T-helper 2 cell (primary cell): ENCODE measurements around the gene SYAP1.
"Not testable (repeated sequence)": the region's sequence is repeated elsewhere in the genome, so short reads cannot be mapped to it uniquely, and the experiment has no call there.

Source experiments
- DNase-seq, 5 experiments: peaks; one replicate each; pipeline versions ENCODE4 v3.0.0 to v3.0.0-alpha.2; 2012 to 2022
- total RNA-seq, 2 donors: gene quantifications; one replicate each; lab custom pipeline; 2026; lab: John Stamatoyannopoulos, UW

SYAP1 gene, protein sequence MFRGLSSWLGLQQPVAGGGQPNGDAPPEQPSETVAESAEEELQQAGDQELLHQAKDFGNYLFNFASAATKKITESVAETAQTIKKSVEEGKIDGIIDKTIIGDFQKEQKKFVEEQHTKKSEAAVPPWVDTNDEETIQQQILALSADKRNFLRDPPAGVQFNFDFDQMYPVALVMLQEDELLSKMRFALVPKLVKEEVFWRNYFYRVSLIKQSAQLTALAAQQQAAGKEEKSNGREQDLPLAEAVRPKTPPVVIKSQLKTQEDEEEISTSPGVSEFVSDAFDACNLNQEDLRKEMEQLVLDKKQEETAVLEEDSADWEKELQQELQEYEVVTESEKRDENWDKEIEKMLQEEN
- 73.1 to 208 reads per million in 2 donors for total RNA-seq

DNA sequence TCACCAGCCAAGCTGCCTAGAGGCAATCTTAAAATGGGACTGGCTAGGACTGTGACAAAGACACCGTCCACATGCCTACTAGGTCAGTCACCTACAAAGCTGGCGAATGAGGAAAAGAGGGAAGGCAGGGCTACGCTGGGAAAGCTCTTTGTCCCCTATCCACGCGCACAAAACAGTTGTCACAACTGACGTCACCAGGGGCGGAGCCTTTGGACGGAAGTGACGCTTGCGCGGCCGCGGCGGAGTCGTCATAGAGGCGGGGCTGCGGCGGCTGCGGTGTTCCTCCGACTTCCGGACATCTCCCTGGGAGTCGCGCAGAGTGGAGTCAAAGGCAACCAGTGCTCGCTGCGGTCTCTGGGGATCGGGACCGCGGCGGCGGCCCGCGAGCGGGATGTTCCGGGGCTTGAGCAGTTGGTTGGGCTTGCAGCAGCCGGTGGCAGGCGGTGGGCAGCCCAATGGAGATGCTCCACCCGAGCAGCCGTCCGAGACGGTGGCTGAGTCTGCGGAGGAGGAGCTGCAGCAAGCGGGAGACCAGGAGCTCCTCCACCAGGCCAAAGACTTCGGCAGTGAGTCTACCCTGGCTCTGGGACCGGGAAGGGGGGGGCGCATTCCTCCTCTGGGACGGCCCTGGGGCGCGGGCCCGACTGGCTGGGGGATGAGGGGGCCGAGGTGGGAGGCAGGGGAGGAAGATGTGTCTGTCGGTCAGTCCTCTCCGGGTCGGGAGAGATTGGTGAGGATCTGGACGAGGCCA, at the start of gene SYAP1:
SYAP1 (plus strand) TSS at position 279 of the 751 bp plus-strand sequence; CDS start at position 392, 113 bp downstream.
- peak; percentile 79 to 98 (median 89) for DNase-seq

GRCh38 chrX:16671005-16671404, 48.4 kb upstream of the SYAP1 start:
- peak in 1 of 5 experiments; percentile 55 for DNase-seq

GRCh38 chrX:16678689-16679088, 40.7 kb upstream of the SYAP1 start:
- no peak for DNase-seq

DNA sequence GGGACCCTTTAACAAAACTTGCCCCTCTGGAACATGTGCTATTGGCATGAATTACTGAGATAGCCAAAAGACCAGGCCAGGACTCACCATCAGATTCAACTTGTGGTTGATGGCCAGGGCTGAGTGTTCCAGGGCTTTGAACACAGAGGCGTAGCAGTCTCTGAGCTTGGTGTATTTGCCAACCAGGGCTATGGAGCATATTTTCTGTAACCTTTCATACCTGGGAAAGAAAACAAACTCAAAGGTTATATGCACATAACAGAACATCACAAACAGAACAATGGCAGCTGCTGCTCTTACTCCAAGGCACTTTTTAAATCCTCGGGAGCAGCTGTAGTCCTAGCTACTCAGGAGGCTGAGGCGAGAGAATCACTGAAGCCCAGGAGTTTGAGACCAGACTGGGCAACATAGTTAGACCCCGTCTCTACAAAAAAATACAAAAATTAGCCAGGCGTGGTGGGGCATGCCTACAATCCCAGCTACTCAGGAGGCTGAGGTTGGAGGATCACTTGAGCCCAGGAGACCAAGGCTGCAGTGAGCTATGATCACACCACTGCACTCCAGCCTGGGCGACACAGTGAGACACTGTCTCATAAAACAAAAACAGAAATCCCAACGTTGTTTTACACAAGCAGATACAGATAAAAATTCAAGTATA, 36.3 kb upstream of the SYAP1 start:
- no peak for DNase-seq

DNA sequence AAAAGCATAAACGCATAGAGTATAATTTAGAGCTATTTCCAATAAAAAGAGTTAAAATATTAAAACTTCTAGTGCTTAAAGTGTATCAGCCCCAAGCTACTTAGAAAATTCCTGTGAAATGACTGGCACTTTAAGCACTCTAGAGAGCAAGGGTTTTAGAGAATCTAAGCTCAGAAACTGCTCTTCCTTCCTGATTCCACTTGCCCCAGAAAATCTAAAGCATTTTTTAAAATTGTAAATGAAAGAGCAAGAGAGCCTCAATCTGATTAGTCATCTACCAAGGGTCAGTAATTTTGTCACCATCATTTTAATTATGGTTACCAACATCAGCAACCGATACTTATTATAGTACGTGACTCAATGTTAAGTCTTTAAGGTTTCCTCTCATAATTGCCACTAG, 31.9 kb upstream of the SYAP1 start:
- no peak for DNase-seq

- DNase-seq: peak; percentile 13 to 42 (median 37)
Measured at GRCh38 chrX:16695079-16695676, 24.2 kb upstream of the SYAP1 start.

DNA sequence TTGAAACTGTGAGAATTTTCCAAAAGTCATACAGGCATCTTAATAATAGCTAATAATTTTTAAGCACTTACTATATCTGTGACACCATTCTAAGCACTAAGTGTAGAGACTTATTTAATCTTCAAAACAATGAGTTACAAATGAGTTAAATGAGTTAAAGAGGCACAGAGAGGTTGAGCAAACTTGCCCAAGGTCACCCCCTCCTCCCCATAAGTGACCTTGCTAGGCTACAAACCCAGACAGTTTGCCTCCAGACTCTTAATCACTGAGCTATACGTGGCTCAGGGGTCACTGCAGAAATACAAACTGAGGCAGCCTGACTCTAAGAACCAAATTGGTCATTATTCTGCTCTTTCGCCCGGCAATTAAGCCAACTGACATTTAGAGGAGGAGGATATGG, 22.5 kb upstream of the SYAP1 start:
- DNase-seq: no peak

- DNase-seq: no peak
Measured at GRCh38 chrX:16699389-16699788, 20.0 kb upstream of the SYAP1 start.

DNA sequence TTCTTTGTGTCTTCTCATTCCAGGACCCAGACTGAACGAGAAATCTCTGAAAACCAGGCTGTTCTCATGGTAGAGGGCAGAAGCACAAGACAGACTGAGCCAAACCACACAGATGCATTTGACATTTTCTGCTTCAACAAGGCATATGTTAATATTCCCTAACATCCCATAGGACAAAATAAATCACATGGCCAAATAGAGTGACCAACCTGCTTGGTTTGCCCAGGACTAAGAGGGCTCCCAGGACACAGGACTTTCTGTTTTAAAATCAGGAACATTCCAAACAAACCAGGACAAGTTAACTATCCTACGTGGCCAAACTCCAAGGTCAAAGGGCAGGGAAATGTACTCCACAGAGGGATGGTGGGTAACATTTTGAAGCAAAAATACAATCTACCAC, 18.7 kb upstream of the SYAP1 start:
- no peak for DNase-seq

DNA sequence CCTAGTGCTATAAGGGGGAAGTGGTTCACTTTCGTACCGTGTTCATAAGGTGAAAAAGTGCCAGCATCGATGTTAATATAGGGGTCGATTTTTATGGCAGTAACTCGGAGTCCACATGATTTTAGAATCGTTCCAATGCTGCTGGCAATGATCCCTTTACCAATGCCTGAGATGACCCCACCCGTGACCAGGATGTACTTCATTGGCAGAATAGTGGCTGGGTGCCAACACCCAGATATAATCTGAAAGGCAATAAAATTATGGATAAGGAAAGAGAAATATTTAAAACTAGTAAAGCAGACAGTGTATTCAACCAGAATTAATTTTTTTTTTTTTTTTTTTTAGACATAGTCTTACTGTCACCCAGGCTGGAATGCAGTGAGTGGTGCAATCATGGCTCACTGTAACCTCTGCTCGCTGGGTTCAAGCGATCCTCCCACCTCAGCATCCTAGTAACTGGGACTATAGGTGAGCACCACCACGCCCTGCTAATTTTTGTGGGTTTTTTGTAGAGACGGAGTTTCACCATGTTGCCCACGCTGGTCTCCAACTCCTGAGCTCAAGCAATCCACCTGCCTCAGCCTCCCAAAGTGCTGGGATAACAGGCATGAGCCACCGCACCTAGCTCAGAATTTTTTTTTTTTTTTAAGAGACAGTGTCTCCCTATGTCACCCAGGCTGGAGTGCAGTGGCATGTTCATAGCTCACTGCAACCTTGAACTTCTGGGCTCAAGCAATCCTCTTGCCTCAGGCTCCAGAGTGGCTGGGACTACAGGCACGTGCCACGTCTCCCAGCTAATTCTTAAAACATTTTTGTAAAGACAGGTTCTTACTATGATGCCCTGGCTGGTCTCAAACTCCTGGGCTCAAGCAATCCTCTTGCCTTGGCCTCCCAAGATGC, 16.5 kb upstream of the SYAP1 start:
- DNase-seq: no peak

DNA sequence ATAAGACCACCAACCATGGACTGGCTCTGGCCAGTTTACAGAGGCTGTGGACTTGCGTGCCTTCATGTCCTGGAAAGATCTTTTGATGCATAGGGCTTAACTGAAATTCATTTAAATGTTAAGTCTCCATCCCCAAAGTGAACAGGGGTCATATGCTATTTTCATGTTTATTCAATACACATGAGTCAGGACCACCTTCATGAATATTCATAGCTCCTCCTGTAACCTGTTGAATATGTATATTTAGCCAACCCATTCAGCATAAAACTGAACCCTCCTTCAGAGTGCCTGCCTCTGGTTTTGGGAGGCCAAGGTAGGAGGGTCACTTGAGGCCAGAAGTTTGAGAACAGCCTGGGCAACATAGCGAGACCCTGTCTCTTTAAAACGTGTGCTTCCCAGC, 14.0 kb upstream of the SYAP1 start:
- DNase-seq: no peak

GRCh38 chrX:16708016-16708415, 11.4 kb upstream of the SYAP1 start:
- DNase-seq: no peak

- no peak for DNase-seq
Measured at GRCh38 chrX:16711219-16711811, 8.1 kb upstream of the SYAP1 start.

GRCh38 chrX:16711893-16712547, 7.4 kb upstream of the SYAP1 start:
- DNase-seq: peak in 1 of 5 experiments; percentile 5

DNA sequence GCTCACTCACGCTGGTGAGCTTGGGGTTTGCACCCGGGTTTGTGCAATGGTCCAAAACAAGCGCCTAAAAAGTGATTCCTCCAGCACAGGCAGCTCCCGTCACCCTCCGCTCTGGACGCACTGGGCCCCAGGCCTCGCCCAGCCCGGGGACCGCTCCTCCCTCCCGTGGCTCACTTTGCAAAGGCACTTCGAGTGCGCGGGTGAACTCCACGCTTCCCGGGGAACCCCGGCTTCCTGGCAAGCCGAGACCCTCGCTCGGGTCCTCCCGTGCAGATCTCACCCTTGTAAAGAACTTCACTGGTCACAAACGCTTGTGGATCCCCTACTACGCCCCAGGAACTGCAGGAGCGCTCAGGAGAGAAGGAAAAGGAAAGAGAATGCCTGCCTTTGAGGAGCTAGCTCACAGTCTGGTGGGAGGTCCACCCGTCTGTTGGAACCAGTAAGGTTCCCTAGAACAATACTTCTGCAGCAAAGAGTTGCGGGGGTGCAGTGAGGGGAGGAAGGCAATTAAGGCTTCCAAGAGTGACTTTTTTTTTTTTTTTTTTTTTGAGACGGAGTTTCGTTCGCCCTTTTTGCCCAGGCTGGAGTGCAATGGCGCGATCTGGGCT, 6.8 kb upstream of the SYAP1 start, which contains the start of gene CTPS2:
CTPS2 (minus strand) TSS at position 122 of the 608 bp plus-strand sequence. CDS start 9,767 bp downstream, outside the sequence.
- peak; percentile 17 to 71 (median 22) for DNase-seq

- DNase-seq: no peak
Measured at GRCh38 chrX:16714504-16714903, 4.9 kb upstream of the SYAP1 start.

- not testable (repeated sequence) for DNase-seq
Measured at GRCh38 chrX:16715638-16716037, 3.8 kb upstream of the SYAP1 start.

GRCh38 chrX:16716451-16716850, 3.0 kb upstream of the SYAP1 start:
- DNase-seq: not testable (repeated sequence)

DNA sequence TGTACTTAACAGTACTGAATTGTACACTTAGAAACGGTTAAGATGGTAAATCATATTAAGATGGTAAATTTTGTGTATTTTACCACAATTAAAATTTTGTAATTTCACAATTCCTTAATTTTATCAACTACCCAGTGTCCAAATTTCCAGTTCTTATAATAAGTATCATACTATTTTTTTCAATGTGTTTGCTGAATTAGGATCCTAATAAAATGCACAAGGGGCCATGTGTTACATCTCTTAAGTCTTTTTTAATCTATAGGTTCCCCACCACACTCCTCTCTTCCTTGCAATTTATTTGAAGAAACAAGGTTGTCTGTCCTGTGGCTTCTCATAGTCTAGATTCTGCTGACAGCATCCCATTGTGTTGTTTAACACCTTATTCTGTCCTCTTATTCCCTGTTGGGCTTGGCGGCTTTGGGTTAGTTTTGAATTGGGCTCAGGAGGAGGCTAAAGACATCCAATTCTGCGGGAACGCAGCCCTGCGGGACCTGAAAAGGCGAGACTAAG, 533 bp upstream of the SYAP1 start:
- no peak for DNase-seq

DNA sequence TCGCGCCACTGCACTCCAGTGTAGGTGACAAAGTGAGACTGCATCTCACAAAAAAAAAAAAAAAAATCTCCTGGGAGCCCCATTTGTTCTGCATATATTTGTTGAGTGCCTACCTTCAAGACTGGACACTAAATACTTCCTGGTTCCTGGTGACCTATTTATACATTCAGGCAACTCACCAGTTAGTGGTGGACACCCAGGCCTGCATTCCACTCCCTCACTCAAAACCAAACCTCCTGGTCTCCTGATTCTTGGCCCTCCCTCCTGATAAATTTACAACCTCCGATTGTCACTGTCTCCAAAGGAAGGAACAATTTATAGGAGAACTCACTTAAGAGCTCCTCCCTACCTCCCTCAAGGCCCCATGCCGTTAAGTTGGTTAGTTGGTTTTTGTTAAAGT, 3.1 kb downstream of the SYAP1 start:
- no peak for DNase-seq
